GM19043 (cell line): ENCODE results near the gene C19orf85.

Experiments
- ATAC-seq: cut with Tn5 transposase; IDR thresholded peaks from one replicate; pipeline ENCODE4 v1.9.1; 2021; ENCODE audit warnings: low read depth; ENCODE audit not compliant: unreplicated experiment

C19orf85 gene

GRCh38 chr19:55489711-55490477 lies 25.3 kb upstream of the C19orf85 start:
- ATAC-seq: no peak

- ATAC-seq: no peak
Measured at GRCh38 chr19:55488986-55489710, 24.6 kb upstream of the C19orf85 start.

- no peak for ATAC-seq
Measured at GRCh38 chr19:55487924-55488687, 23.6 kb upstream of the C19orf85 start, which contains the start of gene SSC5D. SSC5D (plus strand) TSS chr19:55488436; CDS start chr19:55488590, 154 bp downstream.

DNA sequence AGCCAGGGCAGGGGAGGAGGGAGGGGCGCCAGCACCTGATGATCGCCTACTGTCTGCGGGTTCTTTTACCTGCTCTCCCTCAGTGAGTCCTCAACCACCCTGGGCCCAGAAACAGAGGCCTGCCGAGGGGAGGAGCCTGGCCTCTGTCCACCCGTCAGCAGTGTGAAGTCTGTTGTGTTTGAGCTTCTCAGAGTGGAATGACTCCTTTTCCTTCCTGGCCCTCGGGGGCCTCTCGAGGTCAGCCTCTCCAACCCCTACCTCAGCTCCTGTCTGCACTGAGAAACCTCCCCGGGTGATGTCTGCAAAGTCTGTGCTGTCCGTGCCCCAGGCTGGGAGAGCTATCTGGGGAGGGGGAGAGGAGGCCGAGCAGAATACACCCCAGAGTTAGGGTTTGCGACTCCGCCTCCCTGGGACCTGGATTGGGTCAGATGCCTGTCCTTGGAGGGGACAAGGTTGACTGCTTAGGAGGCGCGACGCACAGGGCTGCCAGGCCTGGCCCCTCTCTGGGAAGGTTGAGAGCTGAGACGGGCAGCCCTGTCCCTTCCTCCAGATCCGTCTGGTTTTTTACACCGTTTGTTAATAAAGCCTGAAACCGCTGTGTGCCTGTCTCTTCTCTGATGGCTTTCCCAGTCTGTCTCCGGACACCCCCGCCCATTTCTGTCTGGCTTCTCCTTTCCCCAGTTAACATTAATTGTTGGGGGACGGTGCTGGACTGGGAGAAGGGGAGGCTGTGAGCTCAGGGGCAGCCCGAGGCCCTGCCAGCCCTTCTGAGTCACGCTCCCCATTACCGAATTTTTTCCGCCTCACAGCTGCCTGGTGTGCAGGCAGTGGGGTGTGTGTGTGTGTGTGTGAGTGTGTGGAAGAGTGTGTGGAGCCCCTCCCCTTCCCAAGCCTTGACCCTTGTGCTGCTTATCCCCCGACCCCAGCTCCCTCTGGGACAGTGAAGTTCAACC lies 22.7 kb upstream of the C19orf85 start:
- ATAC-seq: no peak

DNA sequence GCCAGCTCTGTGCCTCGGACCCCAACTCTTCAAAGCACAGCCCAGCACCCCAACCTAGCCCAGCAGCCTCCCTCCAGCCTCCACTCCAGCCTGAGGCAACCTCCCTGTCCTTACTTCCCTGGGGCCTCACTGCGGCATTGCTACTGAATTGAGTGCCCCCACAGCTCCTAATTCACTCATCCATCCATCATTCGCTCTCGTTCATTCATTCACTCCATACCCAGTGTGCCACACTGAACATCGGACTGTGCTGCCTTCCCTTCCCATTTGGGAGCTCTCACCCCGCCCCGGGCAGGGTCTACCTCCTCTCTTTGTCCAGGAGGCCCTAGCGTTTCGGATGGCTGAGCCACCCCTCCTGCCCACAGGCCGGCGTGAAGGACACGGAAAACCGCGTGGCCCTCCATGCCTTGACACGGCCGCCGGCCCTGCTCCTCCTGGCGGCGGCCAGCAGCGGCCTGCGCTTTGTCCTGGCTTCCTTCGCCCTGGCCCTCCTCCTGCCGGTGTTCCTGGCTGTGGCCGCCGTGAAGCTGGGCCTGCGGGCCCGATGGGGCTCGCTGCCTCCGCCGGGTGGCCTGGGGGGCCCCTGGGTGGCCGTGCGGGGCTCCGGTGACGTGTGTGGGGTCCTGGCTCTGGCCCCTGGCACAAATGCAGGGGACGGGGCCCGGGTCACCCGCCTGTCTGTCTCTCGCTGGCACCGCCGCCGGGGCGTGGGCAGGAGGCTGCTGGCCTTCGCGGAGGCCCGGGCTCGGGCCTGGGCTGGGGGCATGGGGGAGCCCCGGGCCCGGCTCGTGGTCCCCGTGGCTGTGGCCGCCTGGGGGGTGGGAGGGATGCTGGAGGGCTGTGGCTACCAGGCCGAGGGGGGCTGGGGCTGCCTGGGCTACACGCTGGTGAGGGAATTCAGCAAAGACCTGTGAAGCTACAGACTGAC lies 21.8 kb upstream of the C19orf85 start:
- no peak for ATAC-seq

DNA sequence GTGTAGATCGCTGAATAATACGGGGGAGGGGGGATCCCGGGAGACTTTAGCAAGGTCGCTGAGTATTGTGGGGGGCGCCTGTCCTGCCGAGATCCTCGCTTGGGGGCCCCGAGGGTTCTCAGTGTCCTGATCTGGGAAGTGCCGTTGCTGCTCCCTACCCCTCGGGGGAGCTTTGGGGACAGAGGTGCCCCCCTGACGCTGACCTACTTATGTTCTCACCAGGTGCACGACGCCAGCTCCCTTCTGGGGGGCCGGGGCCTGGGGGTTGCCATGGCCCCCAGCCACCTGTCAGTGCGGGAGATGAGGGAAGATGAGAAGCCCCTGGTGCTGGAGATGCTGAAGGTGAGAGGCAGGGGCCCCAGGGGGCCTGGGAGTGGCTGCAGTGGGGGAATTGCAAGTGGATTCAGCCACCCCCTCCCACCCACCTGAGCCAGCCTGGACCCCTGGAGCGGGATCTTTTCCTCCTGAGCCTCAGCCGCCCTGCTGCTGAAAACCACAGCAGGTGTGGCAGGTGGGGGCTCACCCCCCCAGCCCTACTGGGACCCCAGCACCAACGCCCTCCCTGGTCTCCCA lies 21.0 kb upstream of the C19orf85 start:
- no peak for ATAC-seq

GRCh38 chr19:55484593-55485438 lies 20.3 kb upstream of the C19orf85 start, which contains the start of gene NAT14:
NAT14 (plus strand) TSS chr19:55485188; CDS start chr19:55485709, 521 bp downstream.
- ATAC-seq: no peak

DNA sequence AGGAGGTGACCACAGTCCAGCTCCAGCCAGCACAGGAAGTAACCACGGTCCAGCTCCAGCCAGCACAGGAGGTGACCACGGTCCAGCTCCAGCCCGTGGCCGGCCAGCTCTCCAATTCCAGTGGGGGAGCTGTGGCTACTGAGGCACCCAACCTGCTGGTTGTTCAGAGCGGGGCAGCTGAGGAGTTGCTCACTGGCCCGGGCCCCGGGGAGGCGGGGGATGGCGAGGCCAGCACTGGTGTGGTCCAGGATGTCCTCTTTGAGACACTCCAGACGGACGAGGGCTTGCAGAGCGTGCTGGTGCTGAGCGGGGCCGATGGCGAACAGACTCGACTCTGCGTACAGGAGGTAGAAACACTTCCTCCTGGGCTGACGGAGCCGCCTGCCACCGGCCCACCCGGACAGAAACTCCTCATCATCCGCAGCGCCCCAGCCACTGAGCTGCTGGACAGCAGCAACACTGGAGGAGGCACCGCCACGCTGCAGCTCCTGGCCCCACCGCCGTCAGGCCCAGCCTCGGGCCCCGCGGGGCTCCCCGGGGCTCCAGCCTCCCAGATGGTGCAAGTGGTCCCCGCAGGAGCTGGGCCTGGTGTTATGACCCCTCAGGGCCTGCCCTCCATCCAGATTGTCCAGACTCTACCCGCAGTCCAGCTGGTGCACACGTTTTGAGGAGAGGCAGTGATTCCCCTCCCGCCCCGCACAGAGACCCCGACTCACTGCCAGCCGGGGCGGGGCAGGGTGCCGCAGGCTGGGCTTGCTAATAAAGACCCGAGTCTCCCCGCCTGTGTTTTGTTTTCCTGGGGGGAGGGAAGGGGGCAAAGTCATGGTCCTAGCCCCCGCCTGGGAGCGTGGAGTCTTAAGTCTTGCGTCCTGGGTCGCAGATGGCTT lies 19.4 kb upstream of the C19orf85 start:
- ATAC-seq: no peak

- ATAC-seq: no peak
Measured at GRCh38 chr19:55482967-55483705, 18.6 kb upstream of the C19orf85 start.

DNA sequence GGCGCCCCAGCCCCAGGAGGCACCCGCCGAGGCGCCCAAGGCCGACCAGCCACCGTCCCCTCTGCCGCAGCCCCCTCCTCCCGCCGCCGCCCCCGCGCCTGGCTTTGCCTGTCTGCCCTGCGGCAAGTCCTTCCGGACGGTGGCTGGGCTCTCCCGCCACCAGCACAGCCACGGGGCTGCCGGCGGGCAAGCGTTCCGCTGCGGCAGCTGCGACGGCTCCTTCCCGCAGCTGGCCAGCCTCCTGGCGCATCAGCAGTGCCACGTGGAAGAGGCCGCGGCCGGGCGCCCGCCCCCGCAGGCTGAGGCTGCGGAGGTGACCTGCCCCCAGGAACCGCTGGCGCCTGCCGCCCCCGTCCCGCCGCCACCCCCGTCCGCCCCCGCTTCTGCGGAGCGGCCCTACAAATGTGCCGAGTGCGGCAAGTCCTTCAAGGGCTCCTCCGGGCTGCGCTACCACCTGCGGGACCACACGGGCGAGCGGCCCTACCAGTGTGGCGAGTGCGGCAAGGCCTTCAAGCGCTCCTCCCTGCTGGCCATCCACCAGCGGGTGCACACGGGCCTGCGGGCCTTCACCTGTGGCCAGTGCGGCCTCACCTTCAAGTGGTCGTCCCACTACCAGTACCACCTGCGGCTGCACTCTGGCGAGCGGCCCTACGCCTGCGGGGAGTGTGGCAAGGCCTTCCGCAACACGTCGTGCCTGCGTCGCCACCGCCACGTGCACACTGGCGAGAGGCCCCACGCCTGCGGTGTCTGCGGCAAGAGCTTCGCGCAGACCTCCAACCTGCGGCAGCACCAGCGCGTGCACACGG lies 17.8 kb upstream of the C19orf85 start:
- no peak for ATAC-seq

DNA sequence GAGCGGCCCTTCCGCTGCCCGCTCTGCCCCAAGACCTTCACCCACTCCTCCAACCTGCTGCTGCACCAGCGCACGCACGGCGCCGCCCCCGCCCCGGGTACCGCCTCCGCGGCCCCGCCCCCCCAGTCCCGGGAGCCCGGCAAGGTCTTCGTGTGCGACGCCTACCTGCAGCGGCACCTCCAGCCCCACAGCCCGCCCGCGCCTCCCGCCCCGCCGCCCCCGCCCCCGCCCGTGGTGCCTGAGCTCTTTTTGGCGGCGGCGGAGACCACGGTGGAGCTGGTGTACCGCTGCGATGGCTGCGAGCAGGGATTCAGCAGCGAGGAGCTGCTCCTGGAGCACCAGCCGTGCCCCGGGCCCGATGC lies 17.2 kb upstream of the C19orf85 start:
- ATAC-seq: no peak

GRCh38 chr19:55481148-55481793 lies 16.7 kb upstream of the C19orf85 start:
- no peak for ATAC-seq

DNA sequence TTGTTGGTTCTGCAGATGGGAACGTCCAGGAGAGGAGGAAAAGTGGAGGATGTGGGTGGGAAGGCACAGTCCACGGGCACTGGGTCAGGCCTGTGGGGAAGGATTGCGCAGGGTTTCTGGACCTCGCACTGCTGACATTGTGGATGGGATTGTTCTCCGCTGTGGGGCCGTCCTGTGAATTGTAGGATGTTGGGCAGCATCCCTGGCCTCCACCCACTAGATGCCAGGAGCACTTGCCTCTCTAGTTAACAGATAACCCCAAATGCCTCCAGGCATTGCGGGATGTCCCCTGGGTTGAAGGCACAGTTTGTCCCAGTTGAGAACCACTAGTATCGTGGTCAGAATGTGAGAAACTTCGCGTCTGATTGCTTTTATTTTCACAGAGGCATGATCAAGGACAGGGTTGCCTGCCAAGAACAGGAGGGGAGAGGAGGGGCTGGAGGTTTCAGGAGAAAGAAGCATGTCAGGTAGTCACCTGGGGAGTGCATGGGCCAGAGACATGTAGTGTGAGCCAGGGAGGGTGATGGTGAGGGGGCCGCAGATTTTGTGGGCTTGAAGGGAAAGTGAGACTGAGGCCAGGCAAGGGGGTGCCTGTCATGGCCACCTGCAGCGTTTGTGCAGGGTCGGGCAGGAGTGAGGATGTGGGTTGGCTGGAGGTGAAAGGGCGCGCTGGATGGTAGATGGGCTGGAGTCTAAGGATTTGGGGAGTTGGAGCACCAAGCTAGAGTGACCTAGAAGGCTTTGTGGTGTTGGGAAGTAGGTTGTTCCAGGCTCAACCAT lies 15.1 kb upstream of the C19orf85 start:
- no peak for ATAC-seq

GRCh38 chr19:55479045-55479444 lies 14.5 kb upstream of the C19orf85 start:
- no peak for ATAC-seq
